Neural cell (in vitro differentiated cells): ENCODE measurements around the gene ALDOA. TPM values are rescaled to one million over a fixed set of nuclear protein-coding genes. Genes with fewer than 3 reads are reported as not detected.

Experiments used
- H2AFZ ChIP-seq: fragments of 200-600, 300-800 bp; sonication (generic), shearing (Covaris generic); 2 replicates; pipeline ENCODE4 v1.6.0; 2014; ENCODE audit warnings: low read depth, mild to moderate bottlenecking, antibody characterized with exemption, low read length, moderate library complexity
- H3F3A ChIP-seq: fragments of 200-600 bp; shearing (Covaris generic); 2 replicates; pipeline ENCODE4 v1.6.1; 2016; ENCODE audit warnings: mild to moderate bottlenecking, moderate library complexity, mixed read lengths, antibody characterized with exemption, low read length; ENCODE audit not compliant: insufficient read depth, poor library complexity, severe bottlenecking
- H3K27ac ChIP-seq: fragments of 200-600, 300-800 bp; sonication (generic), shearing (Covaris generic); 2 replicates; pipeline ENCODE4 v1.5.1; 2014; ENCODE audit warnings: mild to moderate bottlenecking, low read length, moderate library complexity
- H3K27me3 ChIP-seq: fragments of 300-800, 200-600 bp; sonication (generic), shearing (Covaris generic); 2 replicates; pipeline ENCODE4 v1.6.0; 2014; ENCODE audit warnings: mild to moderate bottlenecking, low read depth, low read length, moderate library complexity; ENCODE audit not compliant: insufficient read depth
- H3K36me3 ChIP-seq: fragments of 300-800, 200-600 bp; sonication (generic), shearing (Covaris generic); 2 replicates; pipeline ENCODE4 v1.5.1; 2014; ENCODE audit warnings: mild to moderate bottlenecking, antibody characterized with exemption, low read length, moderate library complexity; ENCODE audit not compliant: insufficient read depth
- H3K4me2 ChIP-seq: fragments of 300-800, 200-600 bp; sonication (generic), shearing (Covaris generic); 2 replicates; pipeline ENCODE4 v1.6.0; 2014; ENCODE audit warnings: mild to moderate bottlenecking, low read length
- H3K4me3 ChIP-seq: fragments of 300-800, 200-600 bp; sonication (generic), shearing (Covaris generic); 2 replicates; pipeline ENCODE4 v1.5.1; 2014; ENCODE audit warnings: mild to moderate bottlenecking, low read length, moderate library complexity
- H3K79me2 ChIP-seq: fragments of 200-600 bp; shearing (Covaris generic); replicated peaks from 2 replicates; pipeline ENCODE4 v1.6.0; 2014; ENCODE audit warnings: mild to moderate bottlenecking, low read length, moderate library complexity; ENCODE audit not compliant: insufficient read depth
- H3K9ac ChIP-seq: fragments of 300-800, 200-600 bp; sonication (generic), shearing (Covaris generic); 2 replicates; pipeline ENCODE4 v1.6.1; 2016; ENCODE audit warnings: mild to moderate bottlenecking, low read length, mixed read lengths
- H3K9me2 ChIP-seq: fragments of 200-600 bp; shearing (Covaris generic); 2 replicates; pipeline ENCODE4 v1.6.1; 2016; ENCODE audit warnings: mild to moderate bottlenecking, low read length, mixed read lengths; ENCODE audit not compliant: insufficient read depth
- H3K9me3 ChIP-seq: fragments of 200-600, 300-800 bp; sonication (generic), shearing (Covaris generic); 2 replicates; pipeline ENCODE4 v1.6.1; 2016; ENCODE audit warnings: mild to moderate bottlenecking, mixed run types, low read length, moderate library complexity, mixed read lengths
- H4K20me1 ChIP-seq: fragments of 200-600 bp; shearing (Covaris generic); 2 replicates; pipeline ENCODE4 v1.6.1; 2016; ENCODE audit warnings: mild to moderate bottlenecking, mixed run types; ENCODE audit not compliant: insufficient read depth
- EP300 ChIP-seq: fragments of 450-650 bp; conservative IDR thresholded peaks from 2 replicates; pipeline ENCODE4 v1.6.1; 2014; ENCODE audit warnings: antibody characterized with exemption, mild to moderate bottlenecking, moderate library complexity; ENCODE audit not compliant: poor library complexity, severe bottlenecking
- EZH2 ChIP-seq: fragments of 200-600, 300-800 bp; shearing (Covaris generic), sonication (generic); IDR thresholded peaks from 2 replicates; pipeline ENCODE4 v1.6.1; 2014; ENCODE audit warnings: antibody characterized with exemption, low read length, borderline replicate concordance, mild to moderate bottlenecking; ENCODE audit not compliant: insufficient read depth, poor library complexity, severe bottlenecking
- MXI1 ChIP-seq: fragments of 450-650 bp; conservative IDR thresholded peaks from 2 replicates; pipeline ENCODE4 v1.6.1; 2014; ENCODE audit warnings: antibody characterized with exemption, mild to moderate bottlenecking; ENCODE audit not compliant: poor library complexity, severe bottlenecking
- POLR2AphosphoS5 ChIP-seq: IDR thresholded peaks from 2 replicates; pipeline ENCODE4 v1.6.1; 2012
- RAD21 ChIP-seq: fragments of 450-650 bp; conservative IDR thresholded peaks from 2 replicates; pipeline ENCODE4 v1.6.1; 2014; ENCODE audit warnings: antibody characterized with exemption, mild to moderate bottlenecking, moderate library complexity
- SMC3 ChIP-seq: fragments of 450-650 bp; conservative IDR thresholded peaks from 2 replicates; pipeline ENCODE4 v1.6.1; 2014; ENCODE audit warnings: antibody characterized with exemption, mild to moderate bottlenecking, moderate library complexity; ENCODE audit not compliant: poor library complexity
- TAF1 ChIP-seq: IDR thresholded peaks from 2 replicates; pipeline ENCODE4 v1.6.1; 2012; ENCODE audit warnings: low read depth
- polyA minus RNA-seq: library from RNA; depleted of rRNA, polyadenylated mRNA; stranded (reverse); fragments of >200 nt; gene quantifications from 2 replicates; pipeline ENCODE4 v1.2.3, GENCODE V29; 2014
- polyA plus RNA-seq: library from polyadenylated mRNA; depleted of rRNA; stranded (reverse); fragments of >200 nt; gene quantifications from 2 replicates; pipeline ENCODE4 v1.2.3, GENCODE V29; 2014
- TF ChIP-seq, protein P1 (sequence below): fragments of 450-650 bp; IDR thresholded peaks from 2 replicates; pipeline ENCODE4 v1.5.1; 2014; ENCODE audit warnings: antibody characterized with exemption, mild to moderate bottlenecking, moderate library complexity; ENCODE audit not compliant: poor library complexity, severe bottlenecking
- TF ChIP-seq, protein P2 (sequence below): IDR thresholded peaks from 2 replicates; pipeline ENCODE4 v1.6.1; 2012; ENCODE audit warnings: borderline replicate concordance

The ALDOA gene
- polyA plus RNA-seq, result 59.3 and 71.3 TPM in 2 replicates
- 51.3 and 54.3 TPM in 2 replicates for polyA minus RNA-seq

DNA sequence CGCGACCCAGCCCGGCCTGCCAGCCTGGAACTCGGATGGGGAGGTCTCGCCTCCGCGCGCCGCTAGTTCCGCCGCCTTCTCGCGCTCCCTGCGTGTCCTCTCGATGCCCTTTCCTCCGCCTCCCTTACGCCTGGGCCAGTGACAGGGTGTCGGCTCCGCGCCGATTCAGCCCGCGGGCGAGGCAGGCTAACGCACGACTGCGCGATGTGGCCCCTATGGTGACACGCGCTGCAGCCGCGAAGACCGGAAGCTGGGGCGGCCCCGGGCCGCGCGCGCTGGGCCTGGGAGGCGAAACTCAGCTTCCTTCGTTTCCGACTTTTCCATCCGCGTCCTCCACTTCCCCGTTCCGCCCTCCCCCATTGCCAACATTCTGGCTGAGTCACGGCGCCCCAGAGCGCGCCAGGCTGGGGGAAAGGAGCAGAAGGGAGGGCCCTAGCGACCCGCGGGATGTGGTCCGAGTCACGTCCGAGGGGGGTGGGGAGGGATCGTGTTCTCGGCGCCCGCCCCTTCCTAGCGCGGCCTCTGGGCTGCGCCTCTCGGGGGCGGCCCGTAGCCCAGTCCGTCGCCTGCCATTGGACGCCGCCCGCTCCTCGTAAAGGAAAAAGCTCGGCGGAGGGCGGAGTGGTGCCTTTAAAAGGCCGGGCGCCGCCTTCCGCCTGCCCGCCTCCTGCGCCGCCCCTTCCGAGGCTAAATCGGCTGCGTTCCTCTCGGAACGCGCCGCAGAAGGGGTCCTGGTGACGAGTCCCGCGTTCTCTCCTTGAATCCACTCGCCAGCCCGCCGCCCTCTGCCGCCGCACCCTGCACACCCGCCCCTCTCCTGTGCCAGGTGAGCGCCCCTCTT lies at the start of gene ALDOA:
Gene ALDOA, plus strand, starts transcription at position 659 of the 841 bp plus-strand sequence. CDS start 1,138 bp downstream, outside the sequence.
- Histone ChIP-seq H3K79me2 (peaks cover 11% of the 10 kb centered on the region), H2AFZ (peak within 1 kb of the TSS; percentile 96), H3K9me3 (no peaks in the 10 kb centered on the region), H3K4me3 (peak within 1 kb of the TSS; percentile 97), H3K9ac (peak within 1 kb of the TSS; percentile 95), H4K20me1 (no peaks in the 10 kb centered on the region), H3K27me3 (no peaks in the 10 kb centered on the region), H3K4me2 (peak within 1 kb of the TSS; percentile 83), H3K27ac (peak within 1 kb of the TSS; percentile 94), H3F3A (no peaks in the 10 kb centered on the region), H3K9me2 (no peaks in the 10 kb centered on the region), H3K36me3 (no peaks in the 10 kb centered on the region)
- TF ChIP-seq POLR2AphosphoS5 (peak; percentile 86), TAF1 (peak; percentile 55), SMC3 (peak; percentile 38), MXI1 (peak; percentile 81), EZH2 (no peak), RAD21 (peak; percentile 10), EP300 (peak; percentile 8)
- TF ChIP-seq, protein P1, sequence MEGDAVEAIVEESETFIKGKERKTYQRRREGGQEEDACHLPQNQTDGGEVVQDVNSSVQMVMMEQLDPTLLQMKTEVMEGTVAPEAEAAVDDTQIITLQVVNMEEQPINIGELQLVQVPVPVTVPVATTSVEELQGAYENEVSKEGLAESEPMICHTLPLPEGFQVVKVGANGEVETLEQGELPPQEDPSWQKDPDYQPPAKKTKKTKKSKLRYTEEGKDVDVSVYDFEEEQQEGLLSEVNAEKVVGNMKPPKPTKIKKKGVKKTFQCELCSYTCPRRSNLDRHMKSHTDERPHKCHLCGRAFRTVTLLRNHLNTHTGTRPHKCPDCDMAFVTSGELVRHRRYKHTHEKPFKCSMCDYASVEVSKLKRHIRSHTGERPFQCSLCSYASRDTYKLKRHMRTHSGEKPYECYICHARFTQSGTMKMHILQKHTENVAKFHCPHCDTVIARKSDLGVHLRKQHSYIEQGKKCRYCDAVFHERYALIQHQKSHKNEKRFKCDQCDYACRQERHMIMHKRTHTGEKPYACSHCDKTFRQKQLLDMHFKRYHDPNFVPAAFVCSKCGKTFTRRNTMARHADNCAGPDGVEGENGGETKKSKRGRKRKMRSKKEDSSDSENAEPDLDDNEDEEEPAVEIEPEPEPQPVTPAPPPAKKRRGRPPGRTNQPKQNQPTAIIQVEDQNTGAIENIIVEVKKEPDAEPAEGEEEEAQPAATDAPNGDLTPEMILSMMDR, result peak; percentile 30
- TF ChIP-seq, protein P2, sequence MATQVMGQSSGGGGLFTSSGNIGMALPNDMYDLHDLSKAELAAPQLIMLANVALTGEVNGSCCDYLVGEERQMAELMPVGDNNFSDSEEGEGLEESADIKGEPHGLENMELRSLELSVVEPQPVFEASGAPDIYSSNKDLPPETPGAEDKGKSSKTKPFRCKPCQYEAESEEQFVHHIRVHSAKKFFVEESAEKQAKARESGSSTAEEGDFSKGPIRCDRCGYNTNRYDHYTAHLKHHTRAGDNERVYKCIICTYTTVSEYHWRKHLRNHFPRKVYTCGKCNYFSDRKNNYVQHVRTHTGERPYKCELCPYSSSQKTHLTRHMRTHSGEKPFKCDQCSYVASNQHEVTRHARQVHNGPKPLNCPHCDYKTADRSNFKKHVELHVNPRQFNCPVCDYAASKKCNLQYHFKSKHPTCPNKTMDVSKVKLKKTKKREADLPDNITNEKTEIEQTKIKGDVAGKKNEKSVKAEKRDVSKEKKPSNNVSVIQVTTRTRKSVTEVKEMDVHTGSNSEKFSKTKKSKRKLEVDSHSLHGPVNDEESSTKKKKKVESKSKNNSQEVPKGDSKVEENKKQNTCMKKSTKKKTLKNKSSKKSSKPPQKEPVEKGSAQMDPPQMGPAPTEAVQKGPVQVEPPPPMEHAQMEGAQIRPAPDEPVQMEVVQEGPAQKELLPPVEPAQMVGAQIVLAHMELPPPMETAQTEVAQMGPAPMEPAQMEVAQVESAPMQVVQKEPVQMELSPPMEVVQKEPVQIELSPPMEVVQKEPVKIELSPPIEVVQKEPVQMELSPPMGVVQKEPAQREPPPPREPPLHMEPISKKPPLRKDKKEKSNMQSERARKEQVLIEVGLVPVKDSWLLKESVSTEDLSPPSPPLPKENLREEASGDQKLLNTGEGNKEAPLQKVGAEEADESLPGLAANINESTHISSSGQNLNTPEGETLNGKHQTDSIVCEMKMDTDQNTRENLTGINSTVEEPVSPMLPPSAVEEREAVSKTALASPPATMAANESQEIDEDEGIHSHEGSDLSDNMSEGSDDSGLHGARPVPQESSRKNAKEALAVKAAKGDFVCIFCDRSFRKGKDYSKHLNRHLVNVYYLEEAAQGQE, result peak; percentile 79

DNA sequence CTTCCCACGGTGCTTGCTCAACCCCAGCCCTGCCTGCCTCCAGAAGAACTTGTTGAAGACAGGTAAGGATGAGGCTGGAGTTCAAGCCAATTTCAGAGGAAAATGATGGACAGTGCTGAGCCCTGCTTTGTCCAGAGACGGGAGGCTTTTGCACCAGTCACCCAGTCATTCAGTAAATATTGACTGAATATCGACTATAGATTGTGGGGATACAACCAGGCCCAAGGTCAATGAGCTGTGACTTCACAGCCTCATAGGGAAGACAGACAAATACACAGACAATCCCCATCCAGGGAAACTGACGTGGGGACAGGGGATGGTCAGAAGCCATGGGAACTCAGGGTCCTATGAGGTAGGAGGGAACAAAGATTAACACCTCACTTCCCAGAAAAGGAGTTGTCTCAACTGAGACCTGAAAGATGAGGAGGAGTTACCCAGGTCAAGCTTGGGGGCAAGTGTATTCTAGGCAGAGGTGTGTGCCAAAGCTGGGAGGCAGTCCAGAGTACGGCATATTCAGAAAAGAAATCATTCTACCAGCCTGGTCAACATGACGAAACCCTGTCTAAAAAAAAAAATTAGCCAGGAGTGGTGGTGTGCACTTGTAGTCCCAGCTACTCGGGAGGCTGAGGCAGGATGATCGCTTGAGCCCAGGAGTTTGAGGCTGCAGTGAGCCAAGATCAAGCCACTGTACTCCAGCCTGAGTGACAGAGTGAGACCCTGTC lies 48.8 kb upstream of the ALDOA start:
- no peaks in the 10 kb centered on the region for H3K36me3 ChIP-seq
- no peak overlapping the region for H3K4me3 ChIP-seq
- no peaks in the 10 kb centered on the region for H3K9me2 ChIP-seq
- H3K4me2 ChIP-seq, result no peak overlapping the region
- H3K27me3 ChIP-seq, result no peaks in the 10 kb centered on the region
- H3K79me2 ChIP-seq, result no peaks in the 10 kb centered on the region
- no peaks in the 10 kb centered on the region for H3F3A ChIP-seq
- H3K9ac ChIP-seq, result no peak overlapping the region
- H2AFZ ChIP-seq, result no peak overlapping the region
- no peaks in the 10 kb centered on the region for H3K9me3 ChIP-seq
- TF ChIP-seq, protein P2, result no peak
- no peaks in the 10 kb centered on the region for H4K20me1 ChIP-seq
- no peak overlapping the region for H3K27ac ChIP-seq
